Astrocyte (in vitro differentiated cells and primary cell): ENCODE data around the gene SUSD2. TPM values are rescaled to one million over a fixed set of nuclear protein-coding genes. Genes with fewer than 3 reads are reported as not detected.

Experiments
- DNase-seq: peaks from one replicate; pipeline ENCODE4 v3.0.0-alpha.2; 2010; ENCODE audit warnings: low read depth
- FAIRE-seq: peaks from 2 replicates; lab custom pipeline; 2011; peaks lifted over from hg19 to GRCh38; lab: Jason Lieb, UNC
- H2AFZ ChIP-seq: 2 replicates; pipeline ENCODE4 v1.6.0; 2012; ENCODE audit warnings: low read depth, low read length, inconsistent platforms
- H3K27ac ChIP-seq: 2 replicates; pipeline ENCODE4 v1.5.1; 2011; ENCODE audit warnings: low read depth, low read length, inconsistent platforms
- H3K27me3 ChIP-seq: 2 replicates; pipeline ENCODE4 v1.6.0; 2011; ENCODE audit warnings: low read length, inconsistent platforms; ENCODE audit not compliant: insufficient read depth
- H3K36me3 ChIP-seq: 2 replicates; pipeline ENCODE4 v1.5.1; 2011; ENCODE audit warnings: low read length, inconsistent platforms; ENCODE audit not compliant: insufficient read depth
- H3K4me1 ChIP-seq: 2 replicates; pipeline ENCODE4 v1.5.1; 2011; ENCODE audit warnings: low read length, inconsistent platforms; ENCODE audit not compliant: insufficient read depth
- H3K4me2 ChIP-seq: 2 replicates; pipeline ENCODE4 v1.6.0; 2012; ENCODE audit warnings: low read length, inconsistent platforms
- H3K4me3 ChIP-seq: 2 replicates; pipeline ENCODE4 v1.5.1; 2011; ENCODE audit warnings: low read depth, mild to moderate bottlenecking, low read length, inconsistent platforms; ENCODE audit not compliant: insufficient read depth
- H3K79me2 ChIP-seq: 2 replicates; pipeline ENCODE4 v1.6.0; 2012; ENCODE audit warnings: mild to moderate bottlenecking, low read length, inconsistent platforms; ENCODE audit not compliant: insufficient read depth
- H3K9ac ChIP-seq: 2 replicates; pipeline ENCODE4 v1.6.0; 2012; ENCODE audit warnings: mild to moderate bottlenecking, low read length, inconsistent platforms
- H3K9me3 ChIP-seq: 2 replicates; pipeline ENCODE4 v1.5.1; 2012; ENCODE audit warnings: low read depth, mild to moderate bottlenecking, low read length, inconsistent platforms; ENCODE audit not compliant: insufficient read depth
- H4K20me1 ChIP-seq: 2 replicates; pipeline ENCODE4 v1.6.0; 2012; ENCODE audit warnings: low read length, inconsistent platforms; ENCODE audit not compliant: insufficient read depth
- H3K27ac Mint-ChIP-seq: one replicate; pipeline ENCODE4 v1.8.0; 2021; ENCODE audit warnings: mild to moderate bottlenecking, mixed read lengths; ENCODE audit not compliant: unreplicated experiment
- H3K27me3 Mint-ChIP-seq: one replicate; pipeline ENCODE4 v1.8.0; 2021; ENCODE audit warnings: low read depth, mixed read lengths; ENCODE audit not compliant: unreplicated experiment
- H3K36me3 Mint-ChIP-seq: one replicate; pipeline ENCODE4 v1.8.0; 2021; ENCODE audit warnings: low read depth, mixed read lengths; ENCODE audit not compliant: unreplicated experiment
- H3K4me1 Mint-ChIP-seq: one replicate; pipeline ENCODE4 v1.8.0; 2021; ENCODE audit warnings: low read depth, mixed read lengths; ENCODE audit not compliant: unreplicated experiment
- H3K4me3 Mint-ChIP-seq: one replicate; pipeline ENCODE4 v1.8.0; 2021; ENCODE audit warnings: mild to moderate bottlenecking, moderate library complexity, mixed read lengths; ENCODE audit not compliant: unreplicated experiment
- H3K9me3 Mint-ChIP-seq: one replicate; pipeline ENCODE4 v1.8.0; 2021; ENCODE audit warnings: mild to moderate bottlenecking, mixed read lengths; ENCODE audit not compliant: unreplicated experiment
- EZH2 ChIP-seq: IDR thresholded peaks from 2 replicates; pipeline ENCODE4 v1.6.1; 2012; ENCODE audit warnings: mild to moderate bottlenecking, low read length, inconsistent platforms; ENCODE audit not compliant: insufficient read depth
- total RNA-seq: library from RNA; stranded (reverse); gene quantifications from 2 replicates; pipeline ENCODE4 v1.2.1, GENCODE V29; 2021
- TF ChIP-seq, protein P1 (sequence below): IDR thresholded peaks from 2 replicates; pipeline ENCODE4 v1.5.1; 2011; ENCODE audit warnings: low read depth, mild to moderate bottlenecking, inconsistent platforms, low read length, moderate library complexity; ENCODE audit not compliant: insufficient read depth

The SUSD2 gene
- total RNA-seq, 1 donor from 2014 or later = 0.77 TPM

DNA sequence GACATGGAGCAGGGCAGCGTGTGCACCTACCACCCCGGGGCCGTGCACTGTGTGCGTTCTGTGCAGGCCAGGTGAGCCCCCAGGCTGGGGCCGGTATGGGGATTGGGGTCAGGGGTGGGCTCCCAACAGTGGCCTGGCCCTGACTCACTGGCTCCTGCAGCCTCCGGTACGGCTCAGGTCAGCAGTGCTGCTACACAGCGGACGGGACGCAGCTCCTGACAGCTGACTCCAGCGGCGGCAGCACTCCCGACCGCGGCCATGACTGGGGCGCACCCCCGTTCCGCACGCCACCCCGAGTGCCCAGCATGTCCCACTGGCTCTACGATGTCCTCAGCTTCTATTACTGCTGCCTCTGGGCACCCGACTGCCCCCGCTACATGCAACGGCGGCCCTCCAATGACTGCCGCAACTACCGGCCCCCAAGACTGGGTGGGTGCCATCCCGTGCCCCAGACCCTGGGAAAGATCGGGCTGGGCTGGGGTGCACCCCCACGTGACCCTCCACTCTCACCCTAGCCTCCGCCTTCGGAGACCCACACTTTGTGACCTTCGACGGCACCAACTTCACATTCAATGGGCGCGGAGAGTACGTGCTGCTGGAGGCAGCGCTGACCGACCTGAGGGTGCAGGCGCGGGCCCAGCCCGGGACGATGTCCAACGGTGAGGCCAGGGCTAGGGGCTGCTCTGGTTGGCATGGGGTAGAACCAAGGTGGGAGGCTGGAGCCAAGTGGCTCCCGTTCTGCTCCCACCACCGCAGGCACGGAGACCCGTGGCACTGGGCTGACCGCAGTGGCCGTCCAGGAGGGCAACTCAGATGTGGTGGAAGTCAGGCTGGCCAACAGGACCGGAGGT lies 4.4 kb downstream of the SUSD2 start:
- no peak overlapping the region for H2AFZ ChIP-seq
- Mint-ChIP-seq H3K4me3 (no peak overlapping the region), H3K36me3 (peaks cover 3% of the 10 kb centered on the region), H3K27me3 (peaks cover 6% of the 10 kb centered on the region), H3K27ac (no peak overlapping the region), H3K9me3 (no peaks in the 10 kb centered on the region), H3K4me1 (peaks cover 1% of the 10 kb centered on the region)
- peaks cover 2% of the 10 kb centered on the region for H3K4me1 ChIP-seq
- H3K9ac ChIP-seq = no peak overlapping the region
- H3K4me2 ChIP-seq = no peak overlapping the region
- no peaks in the 10 kb centered on the region for H3K79me2 ChIP-seq
- DNase-seq (no peak), FAIRE-seq (no peak)
- H3K36me3 ChIP-seq = no peaks in the 10 kb centered on the region
- H3K27me3 ChIP-seq = no peaks in the 10 kb centered on the region
- TF ChIP-seq EZH2 = no peak
- TF ChIP-seq, protein P1, sequence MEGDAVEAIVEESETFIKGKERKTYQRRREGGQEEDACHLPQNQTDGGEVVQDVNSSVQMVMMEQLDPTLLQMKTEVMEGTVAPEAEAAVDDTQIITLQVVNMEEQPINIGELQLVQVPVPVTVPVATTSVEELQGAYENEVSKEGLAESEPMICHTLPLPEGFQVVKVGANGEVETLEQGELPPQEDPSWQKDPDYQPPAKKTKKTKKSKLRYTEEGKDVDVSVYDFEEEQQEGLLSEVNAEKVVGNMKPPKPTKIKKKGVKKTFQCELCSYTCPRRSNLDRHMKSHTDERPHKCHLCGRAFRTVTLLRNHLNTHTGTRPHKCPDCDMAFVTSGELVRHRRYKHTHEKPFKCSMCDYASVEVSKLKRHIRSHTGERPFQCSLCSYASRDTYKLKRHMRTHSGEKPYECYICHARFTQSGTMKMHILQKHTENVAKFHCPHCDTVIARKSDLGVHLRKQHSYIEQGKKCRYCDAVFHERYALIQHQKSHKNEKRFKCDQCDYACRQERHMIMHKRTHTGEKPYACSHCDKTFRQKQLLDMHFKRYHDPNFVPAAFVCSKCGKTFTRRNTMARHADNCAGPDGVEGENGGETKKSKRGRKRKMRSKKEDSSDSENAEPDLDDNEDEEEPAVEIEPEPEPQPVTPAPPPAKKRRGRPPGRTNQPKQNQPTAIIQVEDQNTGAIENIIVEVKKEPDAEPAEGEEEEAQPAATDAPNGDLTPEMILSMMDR = no peak
- no peak overlapping the region for H3K27ac ChIP-seq
- H3K4me3 ChIP-seq = no peak overlapping the region
- no peaks in the 10 kb centered on the region for H3K9me3 ChIP-seq
- H4K20me1 ChIP-seq = no peaks in the 10 kb centered on the region

DNA sequence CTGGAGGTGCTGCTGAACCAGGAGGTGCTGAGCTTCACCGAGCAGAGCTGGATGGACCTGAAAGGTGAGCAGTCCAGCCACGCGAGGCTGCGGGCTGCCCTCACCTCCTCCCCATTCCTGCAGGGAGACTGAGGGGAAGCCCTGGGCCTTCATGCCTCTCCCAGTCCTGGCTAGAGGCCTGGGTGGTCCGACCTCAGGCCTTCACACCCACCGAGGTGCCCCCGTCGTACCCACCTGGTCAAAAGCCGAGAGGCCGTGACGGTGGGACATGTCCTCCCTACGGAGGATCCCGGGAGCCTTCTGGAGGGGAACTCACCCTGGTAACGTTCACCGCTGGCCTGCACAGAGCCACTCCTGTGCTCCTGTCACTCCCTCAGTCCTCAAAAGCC lies 5.1 kb downstream of the SUSD2 start:
- Mint-ChIP-seq H3K9me3 (no peaks in the 10 kb centered on the region), H3K4me3 (no peak overlapping the region), H3K4me1 (peaks cover 1% of the 10 kb centered on the region), H3K27ac (no peak overlapping the region), H3K27me3 (peaks cover 9% of the 10 kb centered on the region), H3K36me3 (peaks cover 3% of the 10 kb centered on the region)
- DNase-seq (no peak), FAIRE-seq (no peak)
- H3K79me2 ChIP-seq = no peaks in the 10 kb centered on the region
- no peak overlapping the region for H3K4me3 ChIP-seq
- H2AFZ ChIP-seq = no peak overlapping the region
- no peaks in the 10 kb centered on the region for H4K20me1 ChIP-seq
- H3K36me3 ChIP-seq = no peaks in the 10 kb centered on the region
- no peak overlapping the region for H3K4me2 ChIP-seq
- H3K4me1 ChIP-seq = peaks cover 2% of the 10 kb centered on the region
- TF ChIP-seq EZH2 = no peak
- TF ChIP-seq, protein P1 = no peak
- no peak overlapping the region for H3K27ac ChIP-seq
- H3K9ac ChIP-seq = no peak overlapping the region
- H3K27me3 ChIP-seq = no peaks in the 10 kb centered on the region
- H3K9me3 ChIP-seq = no peaks in the 10 kb centered on the region
